ENCODE measurements around the gene TANK.
"Not testable (repeated sequence)": the region's sequence is repeated elsewhere in the genome, so short reads cannot be mapped to it uniquely, and the experiment has no call there.

Gene TANK

DNA sequence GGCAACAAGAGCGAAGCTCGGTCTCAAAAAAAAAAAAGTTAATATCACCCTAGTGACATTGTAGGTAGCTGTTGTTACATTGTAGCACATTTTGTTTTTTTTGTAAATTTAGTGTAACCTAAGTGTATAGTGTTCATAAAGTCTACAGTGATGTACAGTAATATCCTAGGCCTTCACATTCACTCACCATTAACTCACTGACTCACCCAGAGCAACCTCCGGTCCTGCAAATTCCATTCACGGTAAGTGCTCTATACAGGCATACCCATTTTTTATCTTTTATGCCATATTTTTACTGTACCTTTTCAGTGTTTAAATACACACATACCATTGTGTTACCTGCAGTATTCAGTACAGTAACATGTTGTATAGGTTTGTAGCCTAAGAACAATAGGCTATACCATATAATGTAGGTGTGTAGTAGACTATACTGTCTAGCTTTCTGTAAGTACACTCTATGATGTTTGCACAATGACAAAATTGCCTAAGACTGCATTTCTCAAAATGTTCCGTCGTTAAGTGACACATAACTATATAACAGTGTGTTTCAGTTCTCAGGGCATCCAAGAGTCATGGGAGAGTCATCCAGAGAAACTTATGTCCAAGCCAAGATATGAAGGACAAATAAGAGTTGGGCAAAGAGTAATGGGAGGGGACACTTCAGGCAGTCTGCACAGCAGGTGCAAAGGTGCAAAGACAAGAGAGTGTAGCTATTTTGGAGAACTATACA lies 68.4 kb downstream of the TANK start:
- DNase-seq (ENCODE audit: low spot score), result no peak
- FAIRE-seq, result peak; percentile 42

DNA sequence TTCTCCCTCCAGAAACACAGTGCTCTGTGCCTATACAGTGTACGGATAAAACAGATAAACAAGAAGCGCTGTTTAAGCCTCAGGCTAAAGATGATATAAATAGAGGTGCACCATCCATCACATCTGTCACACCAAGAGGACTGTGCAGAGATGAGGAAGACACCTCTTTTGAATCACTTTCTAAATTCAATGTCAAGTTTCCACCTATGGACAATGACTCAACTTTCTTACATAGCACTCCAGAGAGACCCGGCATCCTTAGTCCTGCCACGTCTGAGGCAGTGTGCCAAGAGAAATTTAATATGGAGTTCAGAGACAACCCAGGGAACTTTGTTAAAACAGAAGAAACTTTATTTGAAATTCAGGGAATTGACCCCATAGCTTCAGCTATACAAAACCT lies 70.7 kb downstream of the TANK start:
- FAIRE-seq, result no peak
- no peak for DNase-seq (ENCODE audit: low spot score)

DNA sequence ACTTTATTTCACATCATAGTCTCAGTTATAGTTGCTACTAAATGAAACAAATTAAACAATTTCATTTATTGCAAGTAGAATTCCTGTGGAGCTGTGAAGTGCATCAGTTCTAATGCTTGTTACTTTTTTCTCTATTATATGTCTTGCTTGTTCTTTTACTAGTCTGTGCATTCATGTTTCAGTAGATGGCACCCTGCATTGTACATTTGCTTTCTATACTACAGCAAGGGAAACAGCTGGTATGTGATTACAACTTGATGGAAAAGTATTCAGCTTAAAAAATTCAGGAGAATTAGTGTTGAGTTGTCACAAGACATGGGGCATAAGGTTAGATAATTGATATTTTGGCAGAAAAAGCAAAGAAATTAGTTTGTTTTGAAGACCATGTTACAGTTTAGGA lies 72.3 kb downstream of the TANK start:
- DNase-seq (ENCODE audit: low spot score), result no peak
- FAIRE-seq, result no peak

DNA sequence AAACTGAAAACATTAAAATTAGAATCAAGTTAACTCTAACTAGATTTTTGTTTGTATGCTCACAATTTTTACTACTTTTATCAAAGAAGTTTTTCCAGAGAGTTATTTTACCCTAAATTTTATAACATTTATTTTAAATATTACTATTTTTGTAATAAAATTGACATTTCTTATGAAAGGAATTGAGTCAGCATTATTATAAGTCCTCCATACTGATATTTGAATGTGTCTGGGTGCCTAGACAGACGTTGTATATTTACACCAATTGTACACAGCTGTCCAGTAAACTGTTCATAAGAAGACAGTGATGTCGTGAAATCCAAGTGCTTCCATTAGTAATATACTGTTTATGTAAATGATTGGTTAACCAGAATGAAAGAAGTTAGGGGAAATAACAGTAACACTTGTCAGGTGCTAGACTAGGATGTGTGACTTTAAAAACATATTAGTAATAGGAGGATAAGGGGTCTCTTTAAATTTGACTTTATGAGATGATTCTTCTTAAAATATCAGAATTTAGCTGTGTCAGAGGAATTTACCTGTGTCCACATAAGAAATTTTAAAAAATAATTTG lies 73.7 kb downstream of the TANK start:
- DNase-seq (ENCODE audit: low spot score) (no peak), FAIRE-seq (no peak)

DNA sequence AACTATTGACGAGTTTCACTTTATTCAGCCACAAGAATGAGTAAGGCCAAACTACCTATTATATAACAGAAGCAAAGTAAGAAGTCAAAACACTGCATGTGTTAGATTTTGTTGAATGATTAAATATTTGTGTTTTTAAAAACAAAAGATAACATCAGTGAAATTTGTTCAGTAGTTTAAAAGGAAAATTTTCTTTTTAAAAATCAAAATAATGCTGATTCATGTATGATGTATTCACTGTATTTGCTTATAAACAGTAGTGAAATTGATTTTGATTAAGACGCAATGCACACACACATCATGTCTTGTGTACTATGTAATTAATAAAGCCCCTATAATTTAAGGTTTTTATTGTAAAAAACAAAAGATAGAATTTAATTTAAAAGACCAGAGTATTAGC lies 74.4 kb downstream of the TANK start:
- no peak for DNase-seq (ENCODE audit: low spot score)
- no peak for FAIRE-seq

DNA sequence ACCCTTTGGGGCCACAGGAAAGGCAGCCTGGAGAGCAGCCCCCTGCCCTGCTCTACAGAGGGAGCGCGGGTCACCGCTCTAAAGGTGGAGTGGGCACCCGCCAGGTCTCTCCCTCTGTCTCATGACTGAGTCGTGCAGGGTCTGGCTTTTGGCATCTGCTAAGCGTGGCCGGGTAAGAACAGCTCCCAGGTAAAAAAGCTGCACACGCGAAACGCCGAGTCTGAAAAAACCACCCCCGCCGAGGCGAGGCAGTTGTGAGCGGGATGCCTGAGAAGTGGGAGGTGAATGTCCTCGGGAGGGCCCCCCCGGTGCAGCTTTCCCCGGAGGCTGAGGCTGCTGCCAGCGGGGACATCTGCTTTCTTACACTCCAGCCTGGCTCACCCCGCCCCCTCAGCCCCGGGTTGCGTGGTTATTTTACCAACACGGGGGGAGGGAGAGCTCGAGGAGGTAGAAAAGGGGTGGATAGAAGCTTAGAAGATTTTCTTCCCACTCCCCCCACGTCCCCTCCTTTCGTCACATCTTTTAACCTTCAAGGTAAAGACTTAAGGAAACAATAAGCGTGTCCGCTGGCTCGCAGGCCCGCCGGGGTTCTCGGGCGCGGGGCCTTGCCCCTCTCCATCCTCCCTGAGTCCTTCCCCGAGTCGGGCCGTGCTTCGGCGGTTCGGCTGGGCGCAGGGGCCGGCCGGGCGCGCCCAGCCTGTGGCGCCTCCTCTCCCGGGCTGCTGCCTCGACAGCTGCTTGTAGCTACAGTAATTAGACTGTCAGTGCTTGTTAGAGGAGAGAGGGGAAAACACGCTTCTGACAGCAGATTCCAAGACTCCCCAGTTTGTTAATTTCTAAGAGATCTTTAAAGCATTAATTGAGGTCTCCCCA lies 77.4 kb downstream of the TANK start:
- FAIRE-seq (no peak), DNase-seq (ENCODE audit: low spot score) (no peak)

DNA sequence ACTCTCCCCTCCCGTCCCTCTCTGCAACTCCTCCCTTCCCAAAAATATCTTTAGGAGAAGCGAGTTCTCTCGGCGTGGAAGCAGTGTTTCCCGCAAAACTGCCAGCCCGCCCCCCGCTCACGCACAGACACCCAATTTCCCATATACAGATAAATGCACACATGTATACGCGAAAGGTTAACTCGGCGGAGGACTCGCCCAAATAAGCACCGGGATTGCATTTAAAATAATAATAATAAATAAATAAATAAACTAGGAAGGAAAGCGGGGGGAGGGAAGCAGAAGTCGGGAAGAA lies 78.0 kb downstream of the TANK start:
- no peak for FAIRE-seq
- DNase-seq (ENCODE audit: low spot score), result no peak

DNA sequence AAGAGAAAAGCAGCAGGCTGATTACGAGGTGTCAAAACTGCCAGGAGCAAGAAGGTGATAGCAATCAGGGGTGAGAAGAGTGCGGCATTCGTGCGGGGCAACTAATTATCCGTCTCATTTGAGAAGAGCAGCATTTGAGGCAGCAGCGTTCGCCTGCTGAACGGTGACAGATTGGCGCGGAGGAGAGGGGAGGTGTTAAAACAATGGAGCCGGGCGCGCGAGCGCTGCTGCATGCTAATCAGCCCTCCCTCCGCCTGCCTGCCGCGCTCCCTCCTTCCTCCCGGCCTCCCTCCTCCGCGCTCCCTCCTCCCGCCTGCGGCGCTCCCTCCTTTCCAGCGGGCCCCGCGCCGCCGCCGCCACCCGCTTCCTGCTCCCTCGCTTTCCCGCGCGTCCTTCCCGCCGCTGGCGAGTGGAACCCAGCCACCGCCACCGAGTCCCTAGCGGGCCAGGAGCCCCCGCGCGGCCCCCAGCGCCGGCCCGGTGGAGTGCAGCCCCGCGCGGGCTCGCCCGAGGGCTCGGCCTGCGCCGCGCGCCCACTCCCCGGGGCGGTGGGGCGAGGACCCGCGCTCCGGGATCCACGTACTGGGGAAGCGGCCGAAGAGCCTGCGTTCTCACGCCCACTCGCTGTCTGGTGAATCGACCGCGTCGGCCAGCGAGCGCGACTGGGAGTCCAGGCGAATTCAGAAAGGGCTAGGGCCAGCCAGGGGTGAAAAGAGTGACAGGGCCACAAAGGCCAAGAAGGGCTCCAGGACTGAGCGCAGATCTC lies 78.5 kb downstream of the TANK start:
- DNase-seq (ENCODE audit: low spot score), result peak; percentile 17
- no peak for FAIRE-seq

DNA sequence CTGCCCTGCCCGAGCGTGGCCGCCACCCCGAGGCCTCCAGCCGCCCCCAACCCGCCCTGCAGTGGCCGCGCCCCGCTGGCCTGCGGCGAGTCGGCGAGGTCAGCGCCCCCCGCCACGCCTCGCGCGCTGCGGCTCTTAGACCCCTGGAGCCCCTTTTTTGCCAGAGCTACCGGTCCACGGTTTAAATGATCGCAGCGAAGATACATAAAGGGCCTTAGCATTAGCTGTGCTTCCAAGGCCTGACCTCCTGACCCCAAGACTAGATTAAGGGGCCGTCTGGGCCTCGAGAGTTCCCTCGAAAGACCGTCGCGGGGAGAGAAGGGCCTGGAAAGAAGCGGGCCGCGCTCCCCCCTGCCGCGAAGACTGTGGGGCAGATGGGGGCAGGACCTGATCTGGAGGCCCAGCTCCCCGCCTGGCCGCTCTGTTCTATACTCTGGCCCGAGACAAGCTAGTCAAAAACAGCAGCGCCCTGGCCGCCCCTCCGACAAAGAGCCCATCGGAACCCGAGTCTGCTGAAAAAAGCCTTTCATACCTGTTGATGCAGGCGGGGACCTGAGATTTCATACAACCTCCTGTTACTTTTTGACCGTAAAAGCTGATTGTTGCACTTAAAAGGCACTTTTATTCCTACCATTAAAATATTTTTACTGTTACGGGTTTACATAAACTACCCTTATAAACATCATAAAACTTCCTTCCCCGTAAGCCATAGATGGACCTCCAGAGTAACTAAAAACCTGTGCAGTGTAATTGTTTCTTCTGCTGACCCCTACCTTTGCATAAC lies 79.3 kb downstream of the TANK start:
- DNase-seq (ENCODE audit: low spot score) (no peak), FAIRE-seq (no peak)

DNA sequence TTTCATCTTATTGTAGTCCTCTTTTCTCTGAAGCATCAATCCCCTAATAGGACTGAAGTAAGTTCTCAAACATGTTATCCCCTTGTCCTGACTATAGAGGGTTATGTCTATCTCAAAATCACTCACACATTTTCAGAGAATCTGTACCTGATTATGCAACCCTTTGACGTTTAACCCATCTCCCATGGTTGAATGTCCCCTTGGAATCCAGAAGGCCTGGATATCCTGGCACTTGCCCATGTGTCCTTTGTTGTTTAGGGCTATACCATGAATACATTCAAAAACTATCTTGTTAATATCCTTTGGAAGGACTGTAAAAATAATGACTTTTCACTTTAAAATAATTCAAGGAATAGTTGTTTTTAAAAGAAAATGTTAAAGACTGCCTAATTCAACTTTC lies 81.7 kb downstream of the TANK start:
- FAIRE-seq, result no peak

DNA sequence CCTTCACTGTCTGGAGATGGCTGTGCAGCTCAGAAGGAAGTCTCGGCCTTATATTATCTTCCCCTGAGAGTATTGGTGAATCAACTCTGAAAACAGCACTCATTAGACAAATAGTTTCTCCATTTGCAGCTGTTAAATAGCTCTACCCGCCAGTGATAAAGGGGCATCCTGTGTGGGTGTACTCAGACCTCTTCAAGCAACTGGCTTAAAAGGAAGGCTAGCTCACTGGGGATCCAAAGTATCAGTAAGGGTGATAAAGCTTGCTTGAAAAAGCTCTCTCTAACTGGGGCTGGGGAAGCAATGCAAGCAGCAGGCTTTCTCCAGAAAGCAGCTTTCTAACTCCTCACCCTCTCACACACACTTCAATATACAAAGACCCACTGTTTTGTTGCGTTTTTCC lies 83.1 kb downstream of the TANK start:
- no peak for FAIRE-seq
- no peak for DNase-seq (ENCODE audit: low spot score)

More for the DNA sequence above, 81.7 kb downstream of the TANK start:
- no peak for DNase-seq (ENCODE audit: low spot score)

DNA sequence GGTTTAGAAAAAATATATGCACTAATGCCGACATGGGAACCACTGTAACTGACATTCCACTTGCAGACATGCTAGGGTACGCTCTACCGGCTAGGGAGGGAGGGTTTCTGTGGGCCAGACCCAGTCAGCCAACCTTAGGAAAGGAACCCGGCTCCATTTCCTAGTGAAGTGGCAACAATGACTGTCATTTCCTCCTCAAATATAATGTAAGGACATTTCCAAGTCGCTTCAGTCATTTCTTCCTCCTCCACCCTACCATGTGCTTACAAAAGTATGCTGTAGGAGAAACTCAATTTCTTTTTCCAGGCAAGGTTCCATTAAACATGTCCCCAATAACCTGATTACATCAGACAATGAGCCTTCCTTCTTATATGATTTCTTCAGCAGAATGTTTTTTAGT lies 83.7 kb downstream of the TANK start:
- DNase-seq (ENCODE audit: low spot score), result no peak
- no peak for FAIRE-seq

DNA sequence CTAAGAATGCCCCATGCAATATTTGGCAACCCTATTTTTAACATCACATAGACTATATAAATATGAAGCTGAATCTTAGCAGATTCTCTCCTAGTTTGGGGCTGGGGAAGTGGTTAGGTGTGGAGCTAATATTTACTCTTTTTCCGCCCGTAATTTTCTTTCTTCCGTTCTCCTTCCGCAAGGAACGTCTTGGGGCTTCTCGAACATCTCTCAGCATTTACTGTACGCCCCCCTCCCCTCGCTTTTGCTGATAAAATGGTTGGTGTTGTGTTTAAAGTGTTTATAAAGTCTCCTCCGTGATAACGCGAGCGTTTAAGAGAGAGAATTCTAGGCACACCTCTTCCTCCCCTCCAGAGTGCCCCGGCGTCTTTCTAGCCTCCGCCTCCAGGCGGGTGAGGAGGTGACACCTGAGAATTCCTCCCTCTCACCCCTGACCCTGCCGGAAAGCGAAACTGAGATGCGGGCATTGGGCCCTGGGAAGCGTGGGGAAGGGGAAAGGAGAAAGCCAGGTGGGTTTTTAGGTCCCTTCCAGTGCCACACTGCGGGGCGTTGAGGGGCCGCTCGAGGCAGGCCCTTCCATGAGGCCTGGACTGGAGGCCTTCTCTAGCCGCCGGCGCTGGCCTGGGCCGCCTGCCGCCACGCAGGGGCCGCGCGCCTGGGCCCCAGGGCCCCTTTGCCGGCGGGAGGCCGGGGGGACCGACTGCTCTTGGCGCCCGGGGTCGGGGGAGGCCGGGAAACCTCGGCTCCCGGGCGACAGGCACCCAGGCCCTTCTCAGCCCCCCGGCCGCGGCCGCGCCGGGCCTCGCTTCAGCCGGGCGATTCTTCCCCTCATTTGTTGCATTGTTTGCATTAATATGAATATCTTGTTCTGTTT lies 84.4 kb downstream of the TANK start:
- not testable (repeated sequence) for FAIRE-seq

DNA sequence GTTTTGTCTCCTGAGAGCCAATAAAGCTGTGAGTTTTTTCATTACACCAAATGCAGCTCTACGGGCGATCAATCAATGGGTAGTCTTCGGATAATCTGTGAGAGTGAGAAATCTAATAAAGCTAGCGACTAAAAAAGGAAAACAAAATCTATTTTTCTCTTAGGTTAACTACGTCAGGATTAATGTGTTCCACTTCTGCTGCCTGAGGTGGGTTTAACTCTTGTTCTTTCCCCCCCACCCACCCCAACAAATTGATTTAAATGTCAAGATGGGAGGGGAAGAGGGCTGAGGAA lies 85.0 kb downstream of the TANK start:
- DNase-seq (ENCODE audit: low spot score) (no peak), FAIRE-seq (no peak)

More for the DNA sequence above, 84.4 kb downstream of the TANK start:
- DNase-seq (ENCODE audit: low spot score), result peak; percentile 64

DNA sequence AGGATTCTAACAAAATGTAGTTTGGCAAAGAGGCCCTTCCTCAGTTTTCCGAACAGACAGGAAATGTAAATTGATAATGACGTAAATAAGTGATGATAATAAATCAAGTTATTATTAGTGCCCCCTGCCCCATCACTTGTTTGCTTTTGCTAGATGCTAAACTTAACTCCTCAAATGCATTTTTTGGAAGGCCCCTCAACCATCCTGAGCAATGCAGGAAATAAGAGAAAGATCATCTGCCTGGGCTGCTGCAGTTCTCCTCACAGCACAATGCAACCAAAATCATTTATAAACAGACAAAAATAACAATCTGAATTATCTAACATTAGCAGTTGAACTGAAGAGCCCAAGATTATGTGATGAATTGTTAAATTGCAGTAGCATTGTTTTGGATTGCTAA lies 85.4 kb downstream of the TANK start:
- DNase-seq (ENCODE audit: low spot score) (no peak), FAIRE-seq (no peak)

DNA sequence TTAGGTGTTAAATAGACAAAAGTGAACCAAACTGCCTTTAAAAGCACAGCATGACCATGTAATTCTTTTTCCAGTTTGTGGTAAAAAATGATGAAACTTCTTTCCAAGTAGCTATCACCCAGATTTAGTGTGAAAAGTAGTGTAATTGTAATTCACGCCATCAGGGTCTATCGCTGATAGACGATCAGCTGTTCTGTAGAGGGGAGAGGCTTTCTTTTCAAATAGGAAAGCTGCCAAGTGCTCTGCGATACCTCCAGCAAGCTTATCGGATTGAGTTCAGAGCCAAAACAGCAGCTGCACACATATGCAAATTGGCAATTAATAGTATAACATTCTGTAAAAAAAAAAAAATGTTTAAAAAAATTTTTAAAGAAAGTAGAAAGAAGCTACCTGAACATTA lies 86.1 kb downstream of the TANK start:
- DNase-seq (ENCODE audit: low spot score) (no peak), FAIRE-seq (no peak)

DNA sequence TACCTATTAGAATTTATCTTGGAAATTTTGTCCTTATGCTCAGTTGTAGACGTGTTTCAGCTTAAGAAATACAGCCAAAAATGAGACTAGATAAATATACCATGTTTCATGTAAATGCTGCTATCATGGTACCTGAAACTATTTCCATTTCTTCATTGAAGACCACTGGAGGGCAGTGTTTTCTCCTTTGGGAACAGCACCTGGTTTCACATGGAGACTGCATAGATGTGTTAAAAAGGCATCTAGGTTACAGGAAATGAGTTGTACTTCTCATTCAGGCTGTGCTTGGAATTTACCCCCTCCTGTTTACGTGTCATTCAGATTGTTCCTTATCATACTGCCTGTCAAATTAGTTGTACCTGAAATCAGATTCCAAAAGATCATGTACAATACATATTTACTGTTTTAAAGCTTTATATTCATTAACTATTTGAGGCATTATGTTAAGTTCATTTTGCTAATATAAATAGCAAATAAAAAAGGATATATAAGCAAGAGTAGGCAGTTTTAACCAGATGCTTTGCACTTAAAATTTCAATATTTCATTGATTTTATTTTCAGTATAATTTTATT lies 90.7 kb downstream of the TANK start:
- FAIRE-seq (peak; percentile 50), DNase-seq (ENCODE audit: low spot score) (peak; percentile 64)

DNA sequence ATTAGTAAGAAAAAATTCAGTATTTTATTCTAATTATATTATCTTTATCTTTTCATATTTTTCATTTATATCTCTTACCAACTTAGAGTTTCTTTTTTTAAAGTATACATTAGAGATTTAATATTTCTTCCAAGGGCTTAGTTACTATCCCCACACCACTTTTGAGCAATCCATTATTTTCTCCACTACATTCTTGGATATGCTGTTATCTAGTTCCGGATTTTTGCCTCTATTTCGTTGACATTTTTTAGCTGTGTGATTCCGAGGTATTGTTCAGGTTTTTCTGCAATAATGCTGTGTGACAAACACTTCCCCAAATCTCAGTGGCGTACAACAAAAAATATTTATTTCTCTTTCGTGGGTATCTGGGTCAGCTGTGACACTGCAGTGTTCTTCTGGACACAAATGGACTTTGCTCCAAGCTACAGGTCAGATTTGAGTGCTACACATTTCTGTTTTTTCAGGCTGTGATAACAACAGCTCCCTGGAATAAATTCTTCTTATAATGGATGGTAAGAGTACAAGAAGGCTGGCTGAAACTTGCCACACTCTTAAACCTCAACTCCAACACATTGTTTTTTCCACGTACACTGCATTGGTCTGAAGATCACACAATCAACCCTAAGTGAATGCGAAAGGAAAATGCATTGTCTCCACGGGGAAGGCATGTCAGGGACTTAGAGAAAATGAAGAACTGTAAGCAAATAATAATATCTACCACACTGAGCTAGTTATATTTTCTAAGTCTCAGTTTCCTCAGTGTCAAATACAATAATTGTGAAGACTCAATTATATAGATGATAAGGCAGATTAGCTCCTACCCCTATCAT lies 97.1 kb downstream of the TANK start:
- FAIRE-seq (no peak), DNase-seq (ENCODE audit: low spot score) (no peak)

DNA sequence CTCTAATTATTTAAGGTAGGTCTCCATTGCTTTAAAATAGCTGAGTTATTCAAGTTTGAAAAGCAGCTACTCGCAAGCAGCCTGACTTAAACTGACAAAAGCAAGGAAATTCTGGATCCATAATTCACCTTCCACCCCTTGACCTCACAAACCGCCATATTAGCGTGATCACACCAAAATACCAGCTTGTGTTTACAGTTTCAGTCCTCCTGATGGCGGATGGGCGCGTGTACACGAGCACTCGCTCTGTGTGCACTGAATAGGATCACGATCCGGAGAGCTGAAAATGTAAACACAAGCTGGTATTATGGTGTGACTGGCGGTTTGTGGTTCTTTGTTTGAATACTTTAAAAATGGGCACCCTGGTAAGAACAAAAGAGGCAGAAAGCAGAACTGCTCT lies 105.6 kb downstream of the TANK start:
- FAIRE-seq (no peak), DNase-seq (ENCODE audit: low spot score) (no peak)
